Neural cell (in vitro differentiated cells): ENCODE data around the gene ZNF625.

Source experiments
- EP300 ChIP-seq: fragments of 450-650 bp; conservative IDR thresholded peaks from 2 replicates; pipeline ENCODE4 v1.6.1; 2014; ENCODE audit warnings: antibody characterized with exemption, mild to moderate bottlenecking, moderate library complexity; ENCODE audit not compliant: poor library complexity, severe bottlenecking
- EZH2 ChIP-seq: fragments of 200-600, 300-800 bp; shearing (Covaris generic), sonication (generic); IDR thresholded peaks from 2 replicates; pipeline ENCODE4 v1.6.1; 2014; ENCODE audit warnings: antibody characterized with exemption, low read length, borderline replicate concordance, mild to moderate bottlenecking; ENCODE audit not compliant: insufficient read depth, poor library complexity, severe bottlenecking
- MXI1 ChIP-seq: fragments of 450-650 bp; conservative IDR thresholded peaks from 2 replicates; pipeline ENCODE4 v1.6.1; 2014; ENCODE audit warnings: antibody characterized with exemption, mild to moderate bottlenecking; ENCODE audit not compliant: poor library complexity, severe bottlenecking
- POLR2AphosphoS5 ChIP-seq: IDR thresholded peaks from 2 replicates; pipeline ENCODE4 v1.6.1; 2012
- REST ChIP-seq: IDR thresholded peaks from 2 replicates; pipeline ENCODE4 v1.6.1; 2012; ENCODE audit warnings: borderline replicate concordance
- TAF1 ChIP-seq: IDR thresholded peaks from 2 replicates; pipeline ENCODE4 v1.6.1; 2012; ENCODE audit warnings: low read depth
- TF ChIP-seq, protein P1 (sequence below): fragments of 450-650 bp; IDR thresholded peaks from 2 replicates; pipeline ENCODE4 v1.5.1; 2014; ENCODE audit warnings: antibody characterized with exemption, mild to moderate bottlenecking, moderate library complexity; ENCODE audit not compliant: poor library complexity, severe bottlenecking

DNA sequence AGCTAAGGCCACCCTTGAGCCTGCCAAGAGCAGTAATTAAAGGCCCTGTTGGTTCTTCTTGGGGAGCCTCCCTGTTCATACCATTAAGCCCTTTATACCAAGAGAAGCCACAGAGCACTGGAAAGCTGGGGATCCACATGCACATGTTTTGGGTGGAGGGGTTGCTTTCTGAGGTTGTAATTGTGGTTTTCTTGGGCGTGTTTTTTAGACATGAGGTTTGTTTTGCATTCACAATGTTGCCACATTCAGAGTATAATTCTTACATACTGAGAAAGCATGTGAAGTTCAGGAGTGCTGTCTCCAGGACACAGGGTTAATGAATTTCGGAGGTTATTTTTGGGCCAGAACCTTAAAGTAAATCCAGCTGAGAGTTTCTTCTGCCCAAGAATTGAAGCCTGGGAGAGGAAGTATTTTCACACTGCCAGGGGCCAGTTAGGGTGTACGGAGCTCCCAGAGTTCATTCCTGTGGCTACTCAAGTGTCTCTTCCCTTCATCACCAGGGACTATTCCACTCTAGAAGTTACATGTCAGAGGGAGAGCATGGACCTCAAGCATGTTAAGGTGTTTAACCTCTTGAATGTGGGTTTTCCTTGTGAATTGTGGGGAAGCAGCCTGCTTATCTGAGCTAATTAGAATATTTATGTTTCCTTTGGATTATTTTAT lies 43.4 kb upstream of the ZNF625 start:
- TF ChIP-seq POLR2AphosphoS5 = no peak
- TF ChIP-seq TAF1 = no peak
- TF ChIP-seq, protein P1, sequence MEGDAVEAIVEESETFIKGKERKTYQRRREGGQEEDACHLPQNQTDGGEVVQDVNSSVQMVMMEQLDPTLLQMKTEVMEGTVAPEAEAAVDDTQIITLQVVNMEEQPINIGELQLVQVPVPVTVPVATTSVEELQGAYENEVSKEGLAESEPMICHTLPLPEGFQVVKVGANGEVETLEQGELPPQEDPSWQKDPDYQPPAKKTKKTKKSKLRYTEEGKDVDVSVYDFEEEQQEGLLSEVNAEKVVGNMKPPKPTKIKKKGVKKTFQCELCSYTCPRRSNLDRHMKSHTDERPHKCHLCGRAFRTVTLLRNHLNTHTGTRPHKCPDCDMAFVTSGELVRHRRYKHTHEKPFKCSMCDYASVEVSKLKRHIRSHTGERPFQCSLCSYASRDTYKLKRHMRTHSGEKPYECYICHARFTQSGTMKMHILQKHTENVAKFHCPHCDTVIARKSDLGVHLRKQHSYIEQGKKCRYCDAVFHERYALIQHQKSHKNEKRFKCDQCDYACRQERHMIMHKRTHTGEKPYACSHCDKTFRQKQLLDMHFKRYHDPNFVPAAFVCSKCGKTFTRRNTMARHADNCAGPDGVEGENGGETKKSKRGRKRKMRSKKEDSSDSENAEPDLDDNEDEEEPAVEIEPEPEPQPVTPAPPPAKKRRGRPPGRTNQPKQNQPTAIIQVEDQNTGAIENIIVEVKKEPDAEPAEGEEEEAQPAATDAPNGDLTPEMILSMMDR = no peak
- TF ChIP-seq MXI1 = no peak
- TF ChIP-seq EZH2 = no peak
- no peak for TF ChIP-seq REST
- TF ChIP-seq EP300 = no peak
